CD8-positive, alpha-beta memory T cell (primary cell): ENCODE measurements around the gene KIAA1958. TPM values are rescaled to one million over a fixed set of nuclear protein-coding genes. Genes with fewer than 3 reads are reported as not detected.
"Not testable (repeated sequence)": the region's sequence is repeated elsewhere in the genome, so short reads cannot be mapped to it uniquely, and the experiment has no call there.

ENCODE experiments used
- CTCF ChIA-PET: fragments of 350-600 bp; sonication (Branson Sonifier 250); formaldehyde crosslinking; loops from one replicate; lab custom pipeline; 2021; ENCODE audit warnings: antibody characterized with exemption; lab: Charles Lee
- POLR2A ChIA-PET: fragments of 350-600 bp; sonication (Branson Sonifier 250); formaldehyde crosslinking; loops from one replicate; lab custom pipeline; 2021; ENCODE audit warnings: antibody characterized with exemption; lab: Charles Lee
- DNase-seq, 5 donors: peaks; one replicate each; pipeline versions ENCODE4 v3.0.0 to v3.0.0-alpha.2; 2020 to 2022; ENCODE audit warnings: mixed read lengths in 1 of 5
- H3K27ac ChIP-seq: one replicate; pipeline ENCODE4 v1.7.0; 2013; ENCODE audit warnings: low read depth, mild to moderate bottlenecking, low read length, moderate library complexity
- H3K27me3 ChIP-seq: 2 replicates; pipeline ENCODE4 v1.7.0; 2013; ENCODE audit warnings: low read length, mild to moderate bottlenecking; ENCODE audit not compliant: insufficient read depth, poor library complexity, severe bottlenecking
- H3K36me3 ChIP-seq: 2 replicates; pipeline ENCODE4 v1.7.0; 2013; ENCODE audit warnings: mild to moderate bottlenecking, low read length, moderate library complexity; ENCODE audit not compliant: insufficient read depth
- H3K4me1 ChIP-seq: 2 replicates; pipeline ENCODE4 v1.7.0; 2013; ENCODE audit warnings: mild to moderate bottlenecking, low read length, moderate library complexity; ENCODE audit not compliant: insufficient read depth
- H3K4me3 ChIP-seq: 2 replicates; pipeline ENCODE4 v1.7.0; 2013; ENCODE audit warnings: mild to moderate bottlenecking, low read length
- H3K9me3 ChIP-seq: 2 replicates; pipeline ENCODE4 v1.7.0; 2013; ENCODE audit warnings: mild to moderate bottlenecking, low read length
- H3K27ac Mint-ChIP-seq, 8 donors: one replicate each; pipeline ENCODE4 v1.8.0; 2020 to 2021; ENCODE audit warnings: mixed read lengths in 8 of 8, mild to moderate bottlenecking in 6 of 8, inconsistent platforms in 3 of 8, moderate library complexity in 3 of 8
- H3K27me3 Mint-ChIP-seq, 2 donors: one replicate each; pipeline ENCODE4 v1.8.0; 2020 to 2021; ENCODE audit warnings: mixed read lengths in 2 of 2, mild to moderate bottlenecking in 1 of 2, moderate library complexity in 1 of 2
- H3K36me3 Mint-ChIP-seq, 3 donors: one replicate each; pipeline ENCODE4 v1.8.0; 2020 to 2021; ENCODE audit warnings: mixed read lengths in 3 of 3, inconsistent platforms in 1 of 3, mild to moderate bottlenecking in 1 of 3
- H3K4me1 Mint-ChIP-seq, 3 donors: one replicate each; pipeline ENCODE4 v1.8.0; 2020 to 2021; ENCODE audit warnings: mixed read lengths in 3 of 3, inconsistent platforms in 1 of 3, mild to moderate bottlenecking in 1 of 3
- H3K4me3 Mint-ChIP-seq, 7 donors: one replicate each; pipeline ENCODE4 v1.8.0; 2020 to 2021; ENCODE audit warnings: mixed read lengths in 7 of 7, mild to moderate bottlenecking in 6 of 7, moderate library complexity in 4 of 7, inconsistent platforms in 2 of 7
- H3K9me3 Mint-ChIP-seq, 5 donors: one replicate each; pipeline ENCODE4 v1.8.0; 2020 to 2022; ENCODE audit warnings: mixed read lengths in 5 of 5, mild to moderate bottlenecking in 3 of 5, moderate library complexity in 2 of 5, inconsistent platforms in 1 of 5
- polyA plus RNA-seq: library from polyadenylated mRNA; unstranded; fragments of 300-500 nt; fragmentation: Illumina TruSeq; gene quantifications from one replicate; pipeline ENCODE4 v1.2.3, GENCODE V29; 2021
- total RNA-seq, 2 experiments: library from RNA; stranded (reverse); gene quantifications; one replicate each; pipeline ENCODE4 v1.2.3, GENCODE V29; 2021

The KIAA1958 gene
- total and polyA plus RNA-seq, 3 experiments from 2014 or later, result 2.4 to 6.7 (median 6.4) TPM

DNA sequence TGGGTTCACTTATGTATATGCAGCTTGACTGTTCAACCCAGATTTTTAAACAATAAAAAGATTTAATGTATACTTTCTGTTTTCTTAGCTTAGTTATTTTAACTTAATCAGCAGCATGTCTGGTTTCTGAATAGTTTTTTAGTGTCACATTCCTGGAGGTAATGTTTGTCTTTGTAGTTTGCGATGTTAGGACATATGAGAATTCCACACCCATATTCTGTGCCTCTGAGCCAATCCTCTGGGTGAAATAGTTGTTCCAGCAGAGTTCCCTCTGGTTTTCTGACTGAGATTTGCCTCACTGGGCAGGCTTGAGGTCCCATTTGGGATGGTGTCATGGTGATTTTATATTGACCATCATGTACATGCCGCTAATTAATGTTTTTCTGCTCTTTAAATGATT is 182.7 kb downstream of the KIAA1958 start:
- H3K4me1 ChIP-seq, result no peaks in the 10 kb centered on the region
- Mint-ChIP-seq H3K36me3 (no peaks in the 10 kb centered on the region), H3K9me3 (peaks cover 0 to 2% (median 0%) of the 10 kb centered on the region in 5 donors), H3K27me3 (no peaks in the 10 kb centered on the region), H3K4me3 (no peak overlapping the region), H3K4me1 (no peaks in the 10 kb centered on the region), H3K27ac (no peak overlapping the region)
- CTCF ChIA-PET, result interaction anchor here (1.1 kb wide), 1 partner anchor 226 kb away, joined by 4 read pairs; no protein-coding TSS in a partner anchor
- H3K4me3 ChIP-seq, result no peak overlapping the region
- H3K27ac ChIP-seq, result no peak overlapping the region
- POLR2A ChIA-PET, result no interaction called here
- no peaks in the 10 kb centered on the region for H3K27me3 ChIP-seq
- no peak for DNase-seq
- H3K9me3 ChIP-seq, result no peaks in the 10 kb centered on the region
- no peaks in the 10 kb centered on the region for H3K36me3 ChIP-seq

DNA sequence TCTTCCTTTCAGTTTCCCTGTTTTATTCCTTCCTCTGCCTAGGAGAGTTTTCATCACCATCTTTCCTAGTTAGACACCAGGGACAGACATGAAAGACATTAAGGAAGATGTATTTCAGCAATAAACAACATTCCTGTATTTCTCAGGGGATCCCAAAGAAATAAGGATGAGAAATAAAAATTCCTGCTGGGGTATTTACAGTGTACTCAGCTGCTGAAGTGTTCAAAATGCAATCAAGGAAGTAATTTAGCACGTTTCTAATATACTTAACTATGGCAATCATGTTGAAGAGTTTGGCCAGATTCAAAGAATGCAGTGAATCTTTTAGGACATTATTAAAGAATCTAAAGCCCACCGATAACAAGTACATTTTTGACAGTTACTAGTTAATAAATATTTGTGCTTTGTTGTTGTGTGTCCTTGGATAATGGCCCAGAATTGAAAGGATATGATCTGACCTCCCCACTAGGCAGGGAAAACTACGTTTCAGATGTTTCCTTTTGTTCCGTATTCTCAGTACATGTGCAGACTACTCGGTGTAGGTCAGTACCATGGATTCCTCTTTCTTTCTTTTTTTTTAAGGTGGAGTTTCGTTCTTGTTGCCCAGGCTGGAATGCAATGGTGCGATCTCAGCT is 184.5 kb downstream of the KIAA1958 start:
- peaks cover 0 to 1% (median 0%) of the 10 kb centered on the region in 3 donors for H3K36me3 Mint-ChIP-seq
- no peaks in the 10 kb centered on the region for H3K4me1 ChIP-seq
- H3K4me3 Mint-ChIP-seq, result no peak overlapping the region
- POLR2A ChIA-PET, result no interaction called here
- no peak overlapping the region for H3K27ac Mint-ChIP-seq
- H3K27me3 Mint-ChIP-seq, result peaks cover 0 to 2% of the 10 kb centered on the region in 2 donors
- H3K36me3 ChIP-seq, result no peaks in the 10 kb centered on the region
- DNase-seq, result no peak
- H3K4me3 ChIP-seq, result no peak overlapping the region
- peaks cover 0 to 4% (median 0%) of the 10 kb centered on the region in 5 donors for H3K9me3 Mint-ChIP-seq
- no peaks in the 10 kb centered on the region for H3K4me1 Mint-ChIP-seq
- H3K9me3 ChIP-seq, result no peaks in the 10 kb centered on the region
- no peaks in the 10 kb centered on the region for H3K27me3 ChIP-seq
- CTCF ChIA-PET, result no interaction called here
- no peak overlapping the region for H3K27ac ChIP-seq

DNA sequence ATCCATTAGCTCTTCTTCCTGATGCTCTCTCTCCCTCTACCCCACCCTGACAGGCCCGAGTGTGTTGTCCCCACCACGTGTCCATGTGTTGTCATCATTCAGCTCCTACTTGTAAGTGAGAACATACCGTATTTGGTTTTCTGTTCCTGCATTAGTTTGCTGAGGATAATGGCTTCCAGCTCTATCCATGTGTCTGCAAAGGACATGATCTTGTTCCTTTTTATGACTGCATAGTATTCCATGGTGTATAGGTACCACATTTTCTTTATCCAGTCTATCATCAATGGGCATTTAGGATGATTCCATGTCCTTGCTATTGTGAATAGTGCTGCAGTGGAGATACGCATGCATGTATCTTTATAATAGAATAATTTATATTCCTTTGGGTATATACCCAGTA is 186.6 kb downstream of the KIAA1958 start:
- peaks cover 9 to 12% (median 10%) of the 10 kb centered on the region in 5 donors for H3K9me3 Mint-ChIP-seq
- H3K36me3 ChIP-seq, H3K27me3 Mint-ChIP-seq, H3K4me3 Mint-ChIP-seq, H3K4me1 Mint-ChIP-seq, H3K9me3 ChIP-seq, H3K4me1 ChIP-seq, H3K36me3 Mint-ChIP-seq, H3K27ac Mint-ChIP-seq, DNase-seq, H3K27ac ChIP-seq, H3K4me3 ChIP-seq, H3K27me3 ChIP-seq, POLR2A ChIA-PET: not testable (repeated sequence)
- CTCF ChIA-PET, result interaction anchor here (0.9 kb wide), 1 partner anchor 19 kb away, joined by 3 read pairs; no protein-coding TSS in a partner anchor

DNA sequence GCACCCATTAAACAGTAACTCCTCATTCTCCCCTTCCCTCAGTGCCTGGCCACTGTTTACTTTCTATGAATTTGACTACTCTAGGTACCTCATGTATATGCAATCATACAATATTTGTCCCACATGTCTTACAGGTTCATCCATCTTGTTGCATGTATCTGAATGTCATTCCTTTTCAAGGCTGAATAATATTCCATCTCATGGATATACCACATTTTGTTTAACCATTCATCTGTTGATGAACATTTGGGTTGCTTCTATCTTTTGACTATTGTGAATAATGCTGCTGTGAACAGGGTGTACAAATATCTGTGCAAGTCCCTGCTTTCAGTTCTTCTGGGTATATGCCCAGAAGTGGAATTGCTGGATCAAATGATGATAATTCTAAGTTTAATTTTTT is 190.4 kb downstream of the KIAA1958 start:
- CTCF ChIA-PET, result no interaction called here
- Histone ChIP-seq H3K27me3 (no peaks in the 10 kb centered on the region), H3K4me3 (no peak overlapping the region), H3K9me3 (peaks cover 3% of the 10 kb centered on the region), H3K27ac (no peak overlapping the region), H3K36me3 (no peaks in the 10 kb centered on the region), H3K4me1 (no peaks in the 10 kb centered on the region)
- Mint-ChIP-seq H3K9me3 (peaks cover 9 to 18% (median 16%) of the 10 kb centered on the region in 5 donors), H3K36me3 (peaks cover 0 to 14% (median 3%) of the 10 kb centered on the region in 3 donors), H3K27me3 (peaks cover 4 to 7% of the 10 kb centered on the region in 2 donors), H3K4me1 (peaks cover 0 to 1% (median 0%) of the 10 kb centered on the region in 3 donors), H3K27ac (no peak overlapping the region), H3K4me3 (no peak overlapping the region)
- POLR2A ChIA-PET, result no interaction called here
- DNase-seq, result no peak

DNA sequence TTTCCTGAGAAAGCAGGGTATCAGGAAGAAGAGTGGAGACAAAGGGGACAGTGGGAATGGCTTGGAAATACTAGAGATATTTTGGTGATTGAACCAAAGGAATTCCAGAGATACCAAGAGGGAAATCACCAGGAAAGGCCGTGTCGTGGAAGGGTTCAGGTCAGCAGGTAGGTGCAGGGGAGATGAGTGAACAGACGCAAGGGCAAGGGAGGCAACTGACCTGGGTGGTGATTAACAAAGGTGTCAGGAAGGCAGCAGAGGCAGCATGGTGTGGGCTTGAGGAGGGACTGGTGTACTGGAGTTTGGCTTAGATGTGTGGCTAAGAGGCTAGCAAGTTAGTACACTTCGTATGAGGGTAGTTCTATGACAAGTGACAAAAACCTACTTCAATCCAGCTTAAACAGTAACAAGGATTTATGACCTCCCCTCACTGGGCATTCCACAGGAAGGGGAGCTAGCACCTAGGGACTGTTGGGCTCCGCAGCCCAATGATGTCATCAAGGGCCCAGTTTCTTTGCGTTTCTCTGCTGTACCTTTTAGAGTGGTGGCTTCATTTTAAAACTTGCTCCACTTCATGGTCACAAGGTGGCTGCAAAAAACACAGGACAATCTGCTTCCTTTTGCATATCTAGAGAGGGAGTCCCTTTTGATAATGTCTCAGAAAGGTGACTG is 194.2 kb downstream of the KIAA1958 start:
- peaks cover 3% of the 10 kb centered on the region for H3K9me3 ChIP-seq
- ChIA-PET CTCF (no interaction called here), POLR2A (no interaction called here)
- no peaks in the 10 kb centered on the region for H3K36me3 ChIP-seq
- H3K36me3 Mint-ChIP-seq, result peaks cover 8 to 25% (median 10%) of the 10 kb centered on the region in 3 donors
- H3K27me3 Mint-ChIP-seq, result peaks cover 4 to 7% of the 10 kb centered on the region in 2 donors
- peaks cover 9 to 18% (median 14%) of the 10 kb centered on the region in 5 donors for H3K9me3 Mint-ChIP-seq
- no peaks in the 10 kb centered on the region for H3K27me3 ChIP-seq
- no peak for DNase-seq
- no peaks in the 10 kb centered on the region for H3K4me1 ChIP-seq
- no peak overlapping the region for H3K27ac ChIP-seq
- H3K4me1 Mint-ChIP-seq, result peaks cover 0 to 7% (median 3%) of the 10 kb centered on the region in 3 donors
- H3K4me3 ChIP-seq, result no peak overlapping the region
- H3K27ac Mint-ChIP-seq, result peak overlapping the region in 1 of 8 donors; percentile 48
- no peak overlapping the region for H3K4me3 Mint-ChIP-seq

DNA sequence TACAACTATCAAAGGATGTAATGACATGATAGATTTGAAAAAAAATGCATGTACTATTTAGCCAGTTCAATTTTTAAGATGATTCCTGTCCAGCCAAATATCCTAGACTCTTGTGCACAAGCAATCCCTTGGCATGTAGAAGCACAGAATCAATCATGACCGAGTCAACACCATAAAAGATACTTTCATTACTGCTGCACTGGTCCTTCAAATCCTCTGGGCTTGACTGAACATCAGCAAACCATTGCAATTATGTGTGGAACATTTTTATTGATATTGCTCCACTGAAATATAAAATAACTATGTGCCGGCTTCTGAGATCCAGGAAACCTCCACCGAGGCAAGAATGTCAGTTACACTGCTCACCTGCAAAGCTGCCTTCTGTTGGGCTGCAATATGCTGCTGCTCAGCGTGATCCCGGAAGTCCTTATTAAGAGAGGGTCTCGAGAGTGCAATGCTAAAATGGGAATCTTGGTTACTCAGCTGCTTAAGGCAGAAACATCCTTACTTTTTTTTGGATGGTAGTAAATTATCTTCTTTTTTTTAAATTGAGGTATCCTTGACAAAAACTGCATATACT is 202.6 kb downstream of the KIAA1958 start:
- no peak overlapping the region for H3K27ac ChIP-seq
- Mint-ChIP-seq H3K4me3 (no peak overlapping the region), H3K36me3 (peaks cover 14 to 72% (median 24%) of the 10 kb centered on the region in 3 donors), H3K27me3 (no peaks in the 10 kb centered on the region), H3K9me3 (no peaks in the 10 kb centered on the region), H3K27ac (no peak overlapping the region), H3K4me1 (peaks cover 0 to 3% (median 0%) of the 10 kb centered on the region in 3 donors)
- no peaks in the 10 kb centered on the region for H3K9me3 ChIP-seq
- no peak for DNase-seq
- ChIA-PET CTCF (no interaction called here), POLR2A (no interaction called here)
- no peaks in the 10 kb centered on the region for H3K4me1 ChIP-seq
- no peak overlapping the region for H3K4me3 ChIP-seq
- peaks cover 13% of the 10 kb centered on the region for H3K36me3 ChIP-seq
- H3K27me3 ChIP-seq, result no peaks in the 10 kb centered on the region

DNA sequence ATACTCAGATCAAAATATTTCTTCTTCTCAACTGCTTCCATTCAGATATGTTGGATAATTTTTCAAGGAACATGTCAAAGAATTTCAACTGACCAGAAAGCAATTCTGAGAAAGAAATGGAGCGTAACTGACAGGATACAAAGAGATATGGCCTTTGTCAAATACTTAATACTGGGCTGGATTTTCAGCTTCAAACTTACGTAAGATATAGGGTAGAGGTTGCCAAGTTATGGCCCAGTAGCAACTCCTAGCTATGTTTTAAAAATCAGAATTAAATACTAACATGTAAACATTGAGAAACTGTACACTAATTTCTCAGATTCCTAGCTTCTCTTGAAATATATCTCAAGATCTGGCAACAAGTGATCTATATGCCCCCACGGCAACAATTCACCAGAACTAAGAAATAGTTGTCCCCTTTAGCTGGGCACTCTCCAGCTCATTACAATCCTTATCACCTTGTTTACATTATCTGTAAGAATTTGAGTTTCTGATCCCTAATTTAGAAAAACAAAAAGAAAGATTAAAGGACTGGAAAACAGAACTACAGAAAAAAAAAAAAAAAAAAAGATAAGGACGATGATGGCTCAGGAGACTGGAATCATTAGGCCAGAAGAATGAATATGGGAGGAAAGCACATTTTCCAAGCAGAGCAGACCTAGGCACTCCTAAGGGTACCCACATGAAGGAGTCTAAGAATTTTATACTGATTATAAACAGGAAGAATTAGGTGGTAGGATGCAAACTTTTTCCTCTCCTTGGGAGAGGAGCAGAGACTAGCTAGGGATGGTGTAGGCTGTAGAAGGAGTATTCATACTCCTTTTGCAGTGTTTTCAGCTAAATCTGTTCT is 208.3 kb downstream of the KIAA1958 start:
- Mint-ChIP-seq H3K27ac (peak overlapping the region in 2 of 8 donors; percentile 38 to 60), H3K36me3 (peaks cover 5 to 71% (median 23%) of the 10 kb centered on the region in 3 donors), H3K27me3 (no peaks in the 10 kb centered on the region), H3K9me3 (no peaks in the 10 kb centered on the region), H3K4me1 (peaks cover 14 to 20% (median 18%) of the 10 kb centered on the region in 3 donors), H3K4me3 (no peak overlapping the region)
- DNase-seq, result no peak
- Histone ChIP-seq H3K9me3 (no peaks in the 10 kb centered on the region), H3K36me3 (peaks cover 10% of the 10 kb centered on the region), H3K27me3 (no peaks in the 10 kb centered on the region), H3K27ac (no peak overlapping the region), H3K4me1 (peaks cover 4% of the 10 kb centered on the region), H3K4me3 (no peak overlapping the region)
- ChIA-PET POLR2A (no interaction called here), CTCF (interaction anchor here (0.7 kb wide), 1 partner anchor 110 kb away, joined by 4 read pairs; no protein-coding TSS in a partner anchor)
